HG03432 (cell line): ENCODE results near the gene PLXNA1.

Experiments
- ATAC-seq: cut with Tn5 transposase; IDR thresholded peaks from one replicate; pipeline ENCODE4 v1.9.1; 2021; ENCODE audit warnings: mild to moderate bottlenecking, moderate library complexity; ENCODE audit not compliant: unreplicated experiment

The PLXNA1 gene

DNA sequence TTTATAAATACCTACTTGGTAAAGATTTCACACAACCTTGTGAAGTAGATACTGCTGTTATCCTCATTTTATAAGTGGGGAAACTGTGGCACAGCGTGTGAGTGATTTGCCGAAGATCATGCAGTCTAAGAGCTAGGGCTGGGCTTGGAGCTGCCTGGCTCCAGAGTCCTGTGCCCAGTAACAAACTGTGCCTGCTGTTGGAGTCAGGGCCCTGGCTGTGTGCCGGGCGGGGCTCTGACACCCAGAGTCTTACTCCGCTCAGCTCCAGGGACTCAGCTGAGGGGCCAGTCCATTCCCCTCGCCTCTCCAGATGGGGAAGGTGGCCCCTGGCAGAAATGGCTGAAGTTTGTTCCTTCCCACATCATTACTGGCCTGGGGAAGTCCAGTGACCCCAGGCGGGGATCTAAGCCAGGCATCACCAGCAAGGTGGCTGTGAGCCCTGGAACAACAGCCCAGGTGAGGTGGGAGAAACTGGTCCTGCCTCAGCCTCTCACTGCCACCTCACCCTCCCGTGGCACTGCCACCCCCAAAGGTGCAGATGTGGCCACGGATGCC is 17.3 kb upstream of the PLXNA1 start:
- no peak for ATAC-seq

DNA sequence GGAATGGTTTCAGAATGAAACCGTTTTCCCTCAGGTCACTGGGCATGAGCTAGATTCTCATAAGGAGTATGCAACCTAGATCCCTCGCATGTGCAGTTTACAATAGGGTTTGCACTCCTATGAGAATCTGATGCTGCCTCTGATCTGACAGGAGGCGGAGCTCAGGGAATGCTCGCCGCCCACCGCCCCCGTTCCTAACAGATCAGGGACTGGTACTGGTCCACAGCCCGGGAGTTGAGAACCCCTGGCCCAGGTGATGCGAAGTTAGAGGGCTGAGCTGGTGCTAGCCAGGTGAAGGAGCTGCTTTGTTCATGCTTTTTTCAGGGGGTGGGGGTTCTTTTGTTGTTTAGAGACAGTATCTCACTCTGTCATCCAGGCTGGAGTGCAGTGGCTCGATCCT is 15.5 kb upstream of the PLXNA1 start:
- ATAC-seq = no peak

GRCh38 chr3:126968391-126969390 is 14.2 kb upstream of the PLXNA1 start:
- ATAC-seq = no peak

DNA sequence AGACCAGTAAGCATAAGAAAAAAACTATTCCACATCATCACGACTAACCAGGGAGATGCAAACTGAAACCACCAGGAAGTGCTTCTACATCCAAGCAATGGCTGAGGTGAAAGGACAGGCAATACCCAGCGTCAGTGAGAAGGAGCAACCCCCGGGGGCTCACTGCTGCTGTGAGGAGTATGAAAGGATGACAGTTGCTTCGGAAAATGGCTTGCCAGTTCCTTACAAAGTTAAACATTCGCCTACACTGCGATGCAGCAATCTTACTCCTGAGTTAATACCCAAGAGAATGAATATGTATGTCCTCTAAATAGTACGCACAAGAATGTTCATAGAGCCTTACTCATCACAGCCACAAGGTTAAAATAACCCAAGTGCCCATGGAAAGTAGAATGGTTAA is 13.3 kb upstream of the PLXNA1 start:
- no peak for ATAC-seq

DNA sequence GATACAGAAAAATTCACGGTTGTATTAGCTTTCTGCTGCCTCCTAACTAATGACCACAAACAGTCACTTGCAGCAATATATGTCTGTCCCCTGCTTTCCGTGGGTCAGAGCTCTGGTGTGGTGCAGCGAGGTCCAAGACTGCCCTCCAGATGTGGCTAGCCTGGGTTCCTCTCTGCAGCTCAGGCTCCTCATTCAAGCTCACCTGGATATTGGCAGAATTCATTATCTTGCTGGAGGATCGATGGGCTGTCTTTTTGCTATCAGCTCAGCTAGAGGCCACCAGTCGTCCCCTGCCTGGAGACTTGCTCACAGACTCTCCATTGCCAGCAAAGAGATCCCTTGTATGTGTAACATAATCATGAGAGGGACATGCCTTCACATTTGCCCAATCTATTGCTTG is 12.8 kb upstream of the PLXNA1 start:
- ATAC-seq = no peak

DNA sequence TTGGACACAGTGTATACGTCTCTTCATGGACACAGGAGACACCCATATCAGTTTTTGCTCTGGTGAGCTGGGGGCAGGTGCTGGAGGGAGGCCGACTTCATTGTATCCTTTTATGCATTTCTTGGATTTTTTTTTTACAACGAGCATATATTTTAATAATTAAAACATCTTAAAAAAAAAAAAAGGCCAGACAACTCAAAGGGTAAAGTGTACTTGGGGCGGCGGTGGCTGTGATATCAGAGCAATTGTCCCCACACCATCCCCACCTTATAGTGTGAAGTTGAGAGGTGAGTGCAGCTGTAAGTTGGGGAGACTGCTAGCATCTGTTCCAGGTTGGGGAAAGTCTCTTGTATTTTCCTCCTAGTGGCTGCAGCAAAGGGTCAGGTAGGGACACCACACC is 12.0 kb upstream of the PLXNA1 start:
- no peak for ATAC-seq

DNA sequence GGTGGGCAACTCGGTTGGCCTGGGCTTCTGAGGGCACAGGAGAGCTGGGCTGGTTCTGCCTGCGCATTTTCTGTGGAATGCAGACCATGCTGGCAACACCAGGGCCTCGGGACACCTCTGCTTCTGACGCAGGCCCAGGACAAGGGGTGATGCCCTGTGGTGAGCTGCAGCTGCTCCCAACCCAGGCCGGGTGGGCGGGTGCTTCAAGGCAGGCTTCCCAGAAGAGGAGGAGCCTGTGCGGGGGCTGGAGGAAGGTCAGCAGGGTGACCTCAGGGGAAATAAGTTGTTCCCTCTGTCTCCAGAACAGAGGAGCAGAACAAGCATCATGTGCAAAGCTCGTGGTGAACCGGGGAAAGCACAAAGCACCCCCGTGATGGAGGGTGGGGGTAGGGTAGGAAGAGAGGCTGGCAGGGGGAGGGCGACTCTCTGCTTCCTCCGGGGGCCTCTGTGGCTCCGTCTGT is 11.0 kb upstream of the PLXNA1 start:
- ATAC-seq = no peak

DNA sequence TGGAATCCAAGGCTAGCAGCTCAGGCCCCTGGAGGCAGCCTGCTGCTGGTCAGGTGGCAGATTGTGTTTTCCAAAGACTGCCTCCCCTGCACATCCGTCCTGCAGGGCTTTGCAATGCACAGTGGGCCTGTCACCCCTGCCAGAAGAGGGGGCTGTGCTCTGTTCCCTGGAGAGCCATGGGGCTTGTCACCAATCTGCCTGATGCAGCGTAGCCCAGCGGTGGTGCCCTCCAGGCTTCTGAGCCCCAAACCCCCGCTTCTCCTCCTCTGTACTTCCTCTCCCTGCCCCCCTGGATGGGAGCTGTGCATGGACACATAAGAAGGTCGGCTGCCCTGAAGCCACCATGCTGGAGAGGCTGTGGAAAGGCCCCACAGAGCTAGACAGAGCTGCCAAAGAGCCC is 10.0 kb upstream of the PLXNA1 start:
- no peak for ATAC-seq

- no peak for ATAC-seq
Measured at GRCh38 chr3:126973814-126974213, 9.1 kb upstream of the PLXNA1 start.

- ATAC-seq = no peak
Measured at GRCh38 chr3:126974756-126975155, 8.2 kb upstream of the PLXNA1 start.

GRCh38 chr3:126976906-126977305 is 6.0 kb upstream of the PLXNA1 start:
- no peak for ATAC-seq

- ATAC-seq = no peak
Measured at GRCh38 chr3:126977821-126978220, 5.1 kb upstream of the PLXNA1 start.

DNA sequence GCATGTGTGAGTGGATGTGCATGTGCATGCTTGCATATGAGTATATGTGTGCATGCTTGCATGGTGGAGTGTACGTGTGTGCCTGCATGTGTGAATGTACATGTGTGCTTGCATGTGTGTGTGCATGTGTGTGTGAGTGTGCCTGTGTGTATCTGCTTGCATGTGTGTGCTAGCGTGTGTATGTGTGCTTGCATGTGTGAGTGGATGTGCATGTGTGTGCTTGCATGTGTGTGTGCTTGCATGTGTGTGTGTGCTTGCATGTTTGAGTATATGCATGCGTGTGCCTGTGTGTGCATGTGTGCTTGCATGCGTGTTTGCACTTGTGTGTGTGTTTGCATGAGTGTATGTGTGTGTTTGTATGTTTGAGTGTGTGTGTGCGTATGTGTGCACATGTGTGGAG is 4.6 kb upstream of the PLXNA1 start:
- ATAC-seq = no peak

DNA sequence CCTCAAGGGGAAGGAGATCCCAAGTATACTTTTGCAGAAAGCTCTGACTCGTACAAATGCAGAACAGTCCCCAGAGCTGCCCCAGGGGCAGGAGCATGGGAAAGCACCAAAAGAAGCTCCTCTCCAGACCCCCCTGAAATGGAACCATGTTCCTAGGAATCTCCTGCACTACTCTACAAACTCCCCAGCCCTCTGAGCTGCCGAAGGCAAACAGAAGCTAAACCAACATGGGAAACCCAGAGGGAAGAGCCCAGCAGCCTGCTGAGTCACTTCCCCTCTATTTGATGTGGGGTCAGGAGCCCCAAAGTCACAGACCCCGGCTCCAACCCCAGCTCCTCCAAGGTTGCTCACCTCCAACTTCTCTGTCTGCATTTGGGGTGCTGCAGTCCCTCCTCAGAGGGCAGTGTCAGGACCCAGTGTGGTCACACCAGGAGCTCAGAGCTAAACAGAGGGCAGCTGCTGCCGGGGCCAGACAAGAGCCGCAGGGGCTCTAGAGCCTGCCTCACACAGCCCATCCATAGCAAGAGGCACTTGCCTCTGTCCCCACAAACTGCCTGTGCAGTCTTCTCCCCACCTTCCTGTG is 3.8 kb upstream of the PLXNA1 start:
- no peak for ATAC-seq

GRCh38 chr3:126980266-126980811 is 2.6 kb upstream of the PLXNA1 start:
- ATAC-seq = no peak

GRCh38 chr3:126982126-126982470 is 817 bp upstream of the PLXNA1 start:
- ATAC-seq = peak; percentile 34

GRCh38 chr3:126983276-126983652 is 349 bp downstream of the PLXNA1 start:
- peak; percentile 10 for ATAC-seq

GRCh38 chr3:126983653-126984390 is 907 bp downstream of the PLXNA1 start:
- ATAC-seq = peak; percentile 1

- no peak for ATAC-seq
Measured at GRCh38 chr3:126984391-126985131, 1.6 kb downstream of the PLXNA1 start.
